GM12892 (cell line): ENCODE data around the gene TPSB2.

Experiments used
- POLR2A ChIP-seq: IDR thresholded peaks from 2 replicates; pipeline ENCODE4 v1.6.1; 2011; ENCODE audit warnings: low read depth, low read length, control low read depth
- TAF1 ChIP-seq: IDR thresholded peaks from 2 replicates; pipeline ENCODE4 v1.6.1; 2011; ENCODE audit warnings: low read depth, mild to moderate bottlenecking, control low read depth, low read length, borderline replicate concordance

GRCh38 chr16:1195393-1195666, 34.7 kb downstream of the TPSB2 start:
- TF ChIP-seq TAF1 = no peak
- no peak for TF ChIP-seq POLR2A
